ENCODE data around the gene SLC9A2.

- TF ChIP-seq CTCF (conservative IDR thresholded peaks at IDR 0.05 in 1 of 2, IDR thresholded peaks at IDR 0.05 in 1 of 2; ENCODE audit: extremely low read depth in 1 of 2, insufficient read depth in 1 of 2, low read depth in 1 of 2, low read length in 2 of 2), result no peak
- TF ChIP-seq EZH2 (IDR thresholded peaks at IDR 0.05; ENCODE audit: borderline replicate concordance, low read length), result no peak
Observed at GRCh38 chr2:102736110-102736409, 116.7 kb downstream of the SLC9A2 start.

Data from mammary epithelial cell (primary cell).